SK-N-SH treated with all-trans-retinoic acid at 6 μM for 48 hours (cell line): ENCODE measurements around the gene LMBR1.

Experiments
- ARNTL ChIP-seq: fragments of 450-650 bp; formaldehyde crosslinking; IDR thresholded peaks from 2 replicates; pipeline ENCODE4 v1.5.0; 2020; ENCODE audit warnings: low read depth, mild to moderate bottlenecking, moderate library complexity, borderline replicate concordance
- CSDC2 ChIP-seq: fragments of 250-450 bp; sonication (Bioruptor Pico); IDR thresholded peaks from 2 replicates; pipeline ENCODE4 v1.5.0; 2020; ENCODE audit warnings: mild to moderate bottlenecking, moderate library complexity
- CSRNP3 ChIP-seq: fragments of 250-450 bp; sonication (Bioruptor Pico); IDR thresholded peaks from 2 replicates; pipeline ENCODE4 v1.5.1; 2021; ENCODE audit warnings: mild to moderate bottlenecking, moderate library complexity
- OSR1 ChIP-seq: fragments of 250-450 bp; sonication (Bioruptor Pico); IDR thresholded peaks from 2 replicates; pipeline ENCODE4 v1.8.0; 2022; ENCODE audit warnings: moderate library complexity, mild to moderate bottlenecking, inconsistent platforms
- PPARA ChIP-seq: fragments of 250-450 bp; sonication (Bioruptor Pico); IDR thresholded peaks from 2 replicates; pipeline ENCODE4 v1.5.0; 2020; ENCODE audit warnings: mild to moderate bottlenecking, borderline replicate concordance
- TSHZ2 ChIP-seq: fragments of 250-450 bp; sonication (Bioruptor Pico); IDR thresholded peaks from 2 replicates; pipeline ENCODE4 v1.5.0; 2020; ENCODE audit warnings: mild to moderate bottlenecking, moderate library complexity

GRCh38 chr7:156889089-156889488, 3.9 kb downstream of the LMBR1 start:
- TF ChIP-seq CSRNP3 (CRISPR knock-in tag) = no peak
- no peak for TF ChIP-seq ARNTL (CRISPR knock-in tag)
- TF ChIP-seq CSDC2 (CRISPR knock-in tag) = no peak
- no peak for TF ChIP-seq TSHZ2 (CRISPR knock-in tag)
- no peak for TF ChIP-seq OSR1
- TF ChIP-seq PPARA = no peak
